Activated CD4-positive, CD25-positive, alpha-beta regulatory T cell treated with anti-CD3 and anti-CD28 coated beads, Interleukin-2, amount 50 U/mL, for 24 hours (primary cell): ENCODE measurements around the gene TSPY2.
"Not testable (repeated sequence)": the region's sequence is repeated elsewhere in the genome, so short reads cannot be mapped to it uniquely, and the experiment has no call there.

Source experiments
- ATAC-seq, 2 donors: fragments of 150-1000 bp; cut with Tn5 transposase; one replicate each; pipeline ENCODE4 v1.10.0; 2021; ENCODE audit warnings: mild to moderate bottlenecking in 1 of 2, moderate library complexity in 1 of 2

The TSPY2 gene

GRCh38 chrY:6245923-6246322 lies at the start of gene TSPY2:
TSS of gene TSPY2 (plus strand) at chrY:6246223. CDS start at chrY:6246269, 46 bp downstream.
- ATAC-seq, result not testable (repeated sequence)

GRCh38 chrY:6209565-6209964 lies 36.5 kb upstream of the TSPY2 start:
- ATAC-seq, result not testable (repeated sequence)

GRCh38 chrY:6217045-6217444 lies 29.0 kb upstream of the TSPY2 start:
- ATAC-seq, result not testable (repeated sequence)

GRCh38 chrY:6269839-6270238 lies 23.8 kb downstream of the TSPY2 start:
- not testable (repeated sequence) for ATAC-seq
